ENCODE data around the gene KCNIP4. TPM values are rescaled to one million over a fixed set of nuclear protein-coding genes. Genes with fewer than 3 reads are reported as not detected.

KCNIP4 gene
- total RNA-seq, 1 donor from 2014 or later, result 0.59 TPM

DNA sequence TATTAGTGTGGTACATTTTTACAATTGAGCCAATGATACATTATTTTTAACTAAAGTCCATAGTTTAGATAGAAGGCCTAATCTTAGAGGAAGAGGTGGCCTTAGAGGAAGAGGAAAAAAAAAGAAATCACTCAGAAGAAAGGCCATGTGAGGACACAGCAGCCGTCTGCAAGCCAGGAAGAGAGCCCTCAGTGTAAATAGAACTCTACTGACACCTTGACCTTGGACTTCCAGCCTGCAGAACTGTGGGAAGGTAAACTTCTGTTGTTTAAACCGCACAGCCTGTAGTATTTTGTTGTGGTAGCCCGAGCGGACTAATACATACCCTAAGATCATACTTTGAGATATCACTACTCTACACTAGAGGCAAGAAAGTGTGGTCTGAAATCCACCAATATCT, 5.1 kb upstream of the KCNIP4 start:
- no peak overlapping the region for H3K9ac ChIP-seq (ENCODE audit: low read length)
- H3K36me3 Mint-ChIP-seq (ENCODE audit: low read depth, unreplicated experiment), result no peaks in the 10 kb centered on the region
- no peaks in the 10 kb centered on the region for H4K20me1 ChIP-seq (ENCODE audit: insufficient read depth, low read length)
- H3K4me1 Mint-ChIP-seq (ENCODE audit: low read depth, unreplicated experiment), result no peaks in the 10 kb centered on the region
- H3K79me2 ChIP-seq (ENCODE audit: insufficient read depth, low read length), result no peaks in the 10 kb centered on the region
- no peak overlapping the region for H3K4me2 ChIP-seq (ENCODE audit: low read length)
- FAIRE-seq (no peak), DNase-seq (ENCODE audit: low read depth) (no peak)
- peaks cover 3% of the 10 kb centered on the region for H3K9me3 Mint-ChIP-seq (ENCODE audit: unreplicated experiment)
- TF ChIP-seq CTCF (IDR thresholded peaks at IDR 0.05; ENCODE audit: insufficient read depth, low read depth, low read length) (no peak), EZH2 (IDR thresholded peaks at IDR 0.05; ENCODE audit: insufficient read depth, low read length) (no peak)
- no peaks in the 10 kb centered on the region for H3K4me1 ChIP-seq (ENCODE audit: insufficient read depth, low read length)
- no peaks in the 10 kb centered on the region for H3K36me3 ChIP-seq (ENCODE audit: insufficient read depth, low read length)
- peaks cover 9% of the 10 kb centered on the region for H3K27me3 ChIP-seq (ENCODE audit: insufficient read depth, low read length)
- no peaks in the 10 kb centered on the region for H3K9me3 ChIP-seq (ENCODE audit: insufficient read depth, low read depth, low read length)
- H3K4me3 Mint-ChIP-seq (ENCODE audit: unreplicated experiment), result no peak overlapping the region
- no peak overlapping the region for H3K4me3 ChIP-seq (ENCODE audit: insufficient read depth, low read depth, low read length)
- H2AFZ ChIP-seq (ENCODE audit: low read depth, low read length), result no peak overlapping the region
- peaks cover 21% of the 10 kb centered on the region for H3K27me3 Mint-ChIP-seq (ENCODE audit: low read depth, unreplicated experiment)
- no peak overlapping the region for H3K27ac Mint-ChIP-seq (ENCODE audit: unreplicated experiment)
- H3K27ac ChIP-seq (ENCODE audit: low read depth, low read length), result no peak overlapping the region

DNA sequence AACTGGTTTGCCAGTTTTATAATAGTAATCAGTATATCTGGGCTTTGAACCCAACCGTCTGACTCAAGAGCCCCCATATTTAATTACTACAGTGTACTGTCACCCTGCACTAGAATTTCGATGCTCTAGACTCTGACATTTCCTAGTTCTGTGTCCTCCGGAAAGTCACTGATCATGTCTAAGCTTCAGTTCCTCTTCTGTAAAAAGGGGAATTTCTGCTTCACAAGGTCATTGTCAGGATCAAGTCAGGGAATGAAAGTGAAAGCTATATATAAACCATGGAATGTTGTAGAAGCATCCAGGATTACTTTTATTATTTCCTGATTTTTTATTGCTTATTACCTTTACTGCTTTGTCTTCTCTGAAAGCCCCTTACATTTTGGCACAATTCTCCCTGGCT, 4.0 kb upstream of the KCNIP4 start:
- no peaks in the 10 kb centered on the region for H3K36me3 ChIP-seq (ENCODE audit: insufficient read depth, low read length)
- H3K4me1 Mint-ChIP-seq (ENCODE audit: low read depth, unreplicated experiment), result no peaks in the 10 kb centered on the region
- no peak for TF ChIP-seq CTCF (IDR thresholded peaks at IDR 0.05; ENCODE audit: insufficient read depth, low read depth, low read length)
- no peak for TF ChIP-seq EZH2 (IDR thresholded peaks at IDR 0.05; ENCODE audit: insufficient read depth, low read length)
- DNase-seq (ENCODE audit: low read depth) (no peak), FAIRE-seq (no peak)
- no peak overlapping the region for H2AFZ ChIP-seq (ENCODE audit: low read depth, low read length)
- no peaks in the 10 kb centered on the region for H3K9me3 ChIP-seq (ENCODE audit: insufficient read depth, low read depth, low read length)
- no peak overlapping the region for H3K4me2 ChIP-seq (ENCODE audit: low read length)
- no peak overlapping the region for H3K27ac Mint-ChIP-seq (ENCODE audit: unreplicated experiment)
- H3K27me3 Mint-ChIP-seq (ENCODE audit: low read depth, unreplicated experiment), result peaks cover 30% of the 10 kb centered on the region
- H3K79me2 ChIP-seq (ENCODE audit: insufficient read depth, low read length), result no peaks in the 10 kb centered on the region
- H4K20me1 ChIP-seq (ENCODE audit: insufficient read depth, low read length), result no peaks in the 10 kb centered on the region
- H3K9ac ChIP-seq (ENCODE audit: low read length), result no peak overlapping the region
- H3K27ac ChIP-seq (ENCODE audit: low read depth, low read length), result no peak overlapping the region
- H3K36me3 Mint-ChIP-seq (ENCODE audit: low read depth, unreplicated experiment), result no peaks in the 10 kb centered on the region
- H3K4me1 ChIP-seq (ENCODE audit: insufficient read depth, low read length), result peaks cover 4% of the 10 kb centered on the region
- H3K9me3 Mint-ChIP-seq (ENCODE audit: unreplicated experiment), result peaks cover 3% of the 10 kb centered on the region
- H3K27me3 ChIP-seq (ENCODE audit: insufficient read depth, low read length), result peaks cover 16% of the 10 kb centered on the region
- no peak overlapping the region for H3K4me3 ChIP-seq (ENCODE audit: insufficient read depth, low read depth, low read length)
- H3K4me3 Mint-ChIP-seq (ENCODE audit: unreplicated experiment), result no peak overlapping the region

GRCh38 chr4:21949073-21949457, 493 bp upstream of the KCNIP4 start:
- Histone ChIP-seq H3K36me3 (ENCODE audit: insufficient read depth, low read length) (no peaks in the 10 kb centered on the region), H2AFZ (ENCODE audit: low read depth, low read length) (peak overlapping the region; percentile 23), H3K4me3 (ENCODE audit: insufficient read depth, low read depth, low read length) (peak overlapping the region; percentile 57), H3K4me2 (ENCODE audit: low read length) (peak overlapping the region; percentile 96), H3K4me1 (ENCODE audit: insufficient read depth, low read length) (peaks cover 4% of the 10 kb centered on the region), H3K27ac (ENCODE audit: low read depth, low read length) (no peak overlapping the region), H3K9ac (ENCODE audit: low read length) (peak overlapping the region; percentile 38), H3K27me3 (ENCODE audit: insufficient read depth, low read length) (peaks cover 32% of the 10 kb centered on the region), H3K79me2 (ENCODE audit: insufficient read depth, low read length) (no peaks in the 10 kb centered on the region), H4K20me1 (ENCODE audit: insufficient read depth, low read length) (no peaks in the 10 kb centered on the region), H3K9me3 (ENCODE audit: insufficient read depth, low read depth, low read length) (no peaks in the 10 kb centered on the region)
- Mint-ChIP-seq H3K27ac (ENCODE audit: unreplicated experiment) (no peak overlapping the region), H3K4me3 (ENCODE audit: unreplicated experiment) (peak overlapping the region; percentile 72), H3K36me3 (ENCODE audit: low read depth, unreplicated experiment) (no peaks in the 10 kb centered on the region), H3K9me3 (ENCODE audit: unreplicated experiment) (peaks cover 3% of the 10 kb centered on the region), H3K27me3 (ENCODE audit: low read depth, unreplicated experiment) (peaks cover 44% of the 10 kb centered on the region), H3K4me1 (ENCODE audit: low read depth, unreplicated experiment) (no peaks in the 10 kb centered on the region)
- FAIRE-seq (no peak), DNase-seq (ENCODE audit: low read depth) (no peak)
- TF ChIP-seq EZH2 (IDR thresholded peaks at IDR 0.05; ENCODE audit: insufficient read depth, low read length) (no peak), CTCF (IDR thresholded peaks at IDR 0.05; ENCODE audit: insufficient read depth, low read depth, low read length) (no peak)
